Psoas muscle (tissue), 8 donors: ENCODE measurements around the gene GPC6. TPM values are rescaled to one million over a fixed set of nuclear protein-coding genes. Genes with fewer than 3 reads are reported as not detected.

Experiments
- ATAC-seq, 4 donors: fragments of 200-7000 bp; cut with Tn5 transposase; one replicate each; pipeline ENCODE4 v1.9.1; 2020; ENCODE audit warnings: moderate library complexity in 3 of 4, mild to moderate bottlenecking in 2 of 4
- DNase-seq, 2 donors: peaks; one replicate each; pipeline ENCODE4 v3.0.0-alpha.2; 2020
- H3K27ac ChIP-seq: fragments of 200-600 bp; one replicate; pipeline ENCODE4 v1.8.0; 2022
- H3K27me3 ChIP-seq, 3 donors: fragments of 200-600 bp in 1 of 3; one replicate each; pipeline versions ENCODE4 v1.6.1 to v1.8.0; 2013 to 2022; ENCODE audit warnings: low read length in 2 of 3, mild to moderate bottlenecking in 2 of 3, moderate library complexity in 1 of 3; ENCODE audit not compliant: insufficient read depth in 3 of 3
- H3K36me3 ChIP-seq, 2 donors: fragments of 200-600 bp in 1 of 2; one replicate each; pipeline versions ENCODE4 v1.6.1 to v1.8.0; 2013 to 2022; ENCODE audit warnings: low read depth in 1 of 2, mild to moderate bottlenecking in 1 of 2, moderate library complexity in 1 of 2; ENCODE audit not compliant: insufficient read depth in 1 of 2
- H3K4me1 ChIP-seq: fragments of 200-600 bp; one replicate; pipeline ENCODE4 v1.8.0; 2022
- H3K4me3 ChIP-seq: fragments of 200-600 bp; one replicate; pipeline ENCODE4 v1.8.0; 2022; ENCODE audit warnings: mild to moderate bottlenecking
- H3K9me3 ChIP-seq: fragments of 200-600 bp; one replicate; pipeline ENCODE4 v1.8.0; 2022
- WGBS, 3 donors: extraction: QIAGEN DNeasy Blood & Tissue Kit; methylation state at CpG; one replicate each; pipeline versions ENCODE4 v1.1.6 to v1.1.7; 2013; 5-methylcytosine and 5-hydroxymethylcytosine counted together
- intact Hi-C, 2 donors: fragments of 100-400 bp; cut with DNase I; formaldehyde crosslinking; loops; one replicate each; pipeline versions ENCODE4 v1.11.0 to v1.14.2; 2022
- polyA plus RNA-seq, 3 donors: library from polyadenylated mRNA; stranded (reverse); fragments of 200-250 nt; gene quantifications; one replicate each; pipeline ENCODE4 v1.2.3, GENCODE V29; 2013
- total RNA-seq, 4 donors: library from RNA; stranded (reverse); fragmentation: NEBNext Ultra II Directional in 2 of 4; extraction: Animal tissue kit (Norgen Biotek cat#: 25700) in 2 of 4; gene quantifications; one replicate each; pipeline versions ENCODE4 v1.2.1 to v1.2.4, GENCODE V29; 2021 to 2023
- TF ChIP-seq, protein P1 (sequence below): fragments of 200-600 bp; IDR thresholded peaks from one replicate; pipeline ENCODE4 v1.8.0; 2022; ENCODE audit warnings: antibody characterized with exemption
- donor health status: healthy with polysubstance abuse.
- donor health status: DM: no; HTN: no; CAD: no; lungs with moderate emphysema.
- donor health status: Bipolar disorder and iron deficiency.
- donor health status: healthy.
- donor health status: DM: yes; HTN: yes; CAD: no.
- donor health status: DM: no; HTN: no; CAD: no.
- donor health status: DM: no; HTN: no; CAD: no.
- donor health status: DM: yes; HTN: yes; CAD: no.

The GPC6 gene
- total and polyA plus RNA-seq, 7 donors = 0.07 to 3.7 (median 0.57) TPM

DNA sequence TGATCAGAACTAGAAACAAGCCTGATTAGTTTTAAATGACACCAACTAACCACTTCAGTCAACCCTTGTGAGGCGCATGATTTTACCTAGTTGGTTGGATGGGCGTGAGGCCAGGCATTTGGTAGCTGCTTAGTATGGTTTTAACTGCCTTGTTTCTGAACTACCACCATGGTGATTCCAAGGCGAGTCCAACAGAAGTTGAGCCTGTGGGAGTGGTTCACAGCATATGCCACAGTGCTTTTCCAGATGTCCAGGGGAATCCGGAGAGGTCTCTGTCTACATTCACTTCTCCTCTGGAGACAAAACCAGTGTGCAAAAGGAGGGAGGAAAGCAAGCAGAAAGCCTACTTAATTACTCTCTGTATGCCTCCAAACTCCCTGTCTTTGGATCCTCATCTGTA is 524.1 kb downstream of the GPC6 start:
- Histone ChIP-seq H3K9me3 (no peaks in the 10 kb centered on the region), H3K27ac (no peak overlapping the region), H3K4me3 (no peak overlapping the region), H3K4me1 (no peaks in the 10 kb centered on the region), H3K27me3 (no peaks in the 10 kb centered on the region), H3K36me3 (no peaks in the 10 kb centered on the region)
- ATAC-seq (no peak), DNase-seq (no peak)
- intact Hi-C loops = no loop called here
- TF ChIP-seq, protein P1, sequence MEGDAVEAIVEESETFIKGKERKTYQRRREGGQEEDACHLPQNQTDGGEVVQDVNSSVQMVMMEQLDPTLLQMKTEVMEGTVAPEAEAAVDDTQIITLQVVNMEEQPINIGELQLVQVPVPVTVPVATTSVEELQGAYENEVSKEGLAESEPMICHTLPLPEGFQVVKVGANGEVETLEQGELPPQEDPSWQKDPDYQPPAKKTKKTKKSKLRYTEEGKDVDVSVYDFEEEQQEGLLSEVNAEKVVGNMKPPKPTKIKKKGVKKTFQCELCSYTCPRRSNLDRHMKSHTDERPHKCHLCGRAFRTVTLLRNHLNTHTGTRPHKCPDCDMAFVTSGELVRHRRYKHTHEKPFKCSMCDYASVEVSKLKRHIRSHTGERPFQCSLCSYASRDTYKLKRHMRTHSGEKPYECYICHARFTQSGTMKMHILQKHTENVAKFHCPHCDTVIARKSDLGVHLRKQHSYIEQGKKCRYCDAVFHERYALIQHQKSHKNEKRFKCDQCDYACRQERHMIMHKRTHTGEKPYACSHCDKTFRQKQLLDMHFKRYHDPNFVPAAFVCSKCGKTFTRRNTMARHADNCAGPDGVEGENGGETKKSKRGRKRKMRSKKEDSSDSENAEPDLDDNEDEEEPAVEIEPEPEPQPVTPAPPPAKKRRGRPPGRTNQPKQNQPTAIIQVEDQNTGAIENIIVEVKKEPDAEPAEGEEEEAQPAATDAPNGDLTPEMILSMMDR = no peak
- WGBS, 3 donors = 70 to 76% (median 74%) methylated on average over 4 of the region's 4 CpGs

DNA sequence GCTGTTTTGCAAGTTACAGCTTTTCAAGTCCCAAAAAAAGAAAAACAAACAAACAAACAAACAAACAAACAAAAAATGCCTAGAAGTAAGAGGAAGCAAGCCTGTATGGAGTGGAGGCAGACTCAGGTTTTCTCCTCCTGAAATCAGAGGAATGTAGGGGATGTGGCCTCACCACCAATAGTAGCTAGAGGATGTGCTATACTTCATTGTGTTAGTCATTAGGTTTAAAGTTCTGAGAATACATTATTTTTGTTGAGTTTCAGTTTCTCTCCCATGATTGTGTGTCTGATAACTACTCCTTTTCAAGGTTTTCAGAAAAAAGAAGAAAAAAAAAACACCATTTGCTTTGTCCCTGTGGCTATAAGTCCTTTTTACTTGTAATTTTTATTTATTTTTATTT is 524.5 kb downstream of the GPC6 start:
- no peak overlapping the region for H3K4me3 ChIP-seq
- no peaks in the 10 kb centered on the region for H3K27me3 ChIP-seq
- H3K4me1 ChIP-seq = no peaks in the 10 kb centered on the region
- no peak for ATAC-seq
- TF ChIP-seq, protein P1 = no peak
- intact Hi-C loops = no loop called here
- no peak for DNase-seq
- H3K9me3 ChIP-seq = no peaks in the 10 kb centered on the region
- H3K36me3 ChIP-seq = no peaks in the 10 kb centered on the region
- no peak overlapping the region for H3K27ac ChIP-seq

DNA sequence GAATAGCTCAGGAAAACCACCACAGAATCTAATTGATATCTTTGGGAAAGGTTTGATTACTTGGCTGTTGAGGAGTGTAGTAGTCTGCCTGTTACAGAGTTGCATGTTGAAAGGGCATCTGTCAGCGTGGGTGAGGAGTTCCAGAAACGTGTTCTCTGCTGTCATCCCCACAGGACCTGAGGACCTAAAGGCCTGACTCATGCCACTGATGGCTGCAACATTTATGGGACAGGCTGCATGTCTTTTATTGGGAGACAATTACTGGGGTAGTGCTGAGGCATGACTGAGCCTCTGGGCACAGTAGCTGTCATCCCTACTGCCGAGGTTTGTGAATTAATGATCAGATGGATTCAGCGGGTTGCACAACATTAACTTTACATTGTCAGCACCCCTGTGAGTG is 525.9 kb downstream of the GPC6 start:
- TF ChIP-seq, protein P1 = no peak
- no peak overlapping the region for H3K27ac ChIP-seq
- H3K27me3 ChIP-seq = no peaks in the 10 kb centered on the region
- no peaks in the 10 kb centered on the region for H3K4me1 ChIP-seq
- H3K9me3 ChIP-seq = no peaks in the 10 kb centered on the region
- no peak for DNase-seq
- 86 to 90% (median 89%) methylated on average over 4 of the region's 4 CpGs for WGBS, 3 donors
- intact Hi-C loops = no loop called here
- no peaks in the 10 kb centered on the region for H3K36me3 ChIP-seq
- no peak overlapping the region for H3K4me3 ChIP-seq
- no peak for ATAC-seq

DNA sequence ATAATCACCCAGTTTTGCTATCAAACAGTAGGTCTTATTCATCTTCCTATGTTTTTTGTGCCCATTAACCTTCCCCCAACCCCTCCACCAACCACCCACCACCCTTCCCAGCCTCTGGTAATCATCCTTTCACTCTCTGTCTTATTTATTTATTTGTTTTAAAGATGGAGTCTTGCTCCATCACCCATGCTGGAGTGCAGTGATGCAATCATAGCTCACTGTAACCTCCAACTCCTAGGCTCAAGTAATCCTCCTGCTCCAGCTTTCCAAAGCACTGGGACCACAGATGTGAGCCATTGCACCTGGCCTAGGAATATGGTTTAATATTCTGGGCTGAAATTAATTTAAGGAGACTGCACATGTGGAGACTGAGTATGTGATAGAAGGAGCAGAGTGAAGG is 527.0 kb downstream of the GPC6 start:
- Histone ChIP-seq H3K27ac (no peak overlapping the region), H3K4me1 (no peaks in the 10 kb centered on the region), H3K27me3 (no peaks in the 10 kb centered on the region), H3K36me3 (no peaks in the 10 kb centered on the region), H3K4me3 (no peak overlapping the region), H3K9me3 (no peaks in the 10 kb centered on the region)
- ATAC-seq = no peak
- intact Hi-C loops = no loop called here
- no peak for DNase-seq
- TF ChIP-seq, protein P1 = no peak

DNA sequence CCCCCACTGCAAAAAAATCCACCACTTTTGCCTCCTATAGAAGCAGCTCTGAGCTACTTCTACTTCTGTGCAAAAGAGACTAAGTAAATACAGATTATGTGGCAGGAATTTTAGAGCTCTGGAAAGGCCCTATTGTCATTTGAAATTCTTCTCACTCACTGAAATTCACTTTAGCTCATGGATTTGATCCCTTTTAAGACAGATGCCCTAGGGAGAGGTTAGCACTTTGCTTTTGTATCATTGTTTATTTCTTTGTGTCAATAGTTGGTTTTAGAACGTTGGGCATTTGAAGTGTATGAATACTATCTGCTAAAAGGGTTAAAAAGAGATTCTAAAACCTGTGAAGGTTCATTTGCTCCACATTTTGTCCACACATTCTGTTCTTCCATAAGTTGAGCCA is 528.7 kb downstream of the GPC6 start:
- TF ChIP-seq, protein P1 = no peak
- DNase-seq (no peak), ATAC-seq (no peak)
- Histone ChIP-seq H3K27me3 (no peaks in the 10 kb centered on the region), H3K9me3 (no peaks in the 10 kb centered on the region), H3K27ac (no peak overlapping the region), H3K36me3 (no peaks in the 10 kb centered on the region), H3K4me3 (no peak overlapping the region), H3K4me1 (no peaks in the 10 kb centered on the region)
- WGBS, 3 donors = 28 to 34% (median 34%) methylated on average over 1 of the region's 1 CpG
- intact Hi-C loops = no loop called here
